ENCODE measurements around the gene MSI2. TPM values are rescaled to one million over a fixed set of nuclear protein-coding genes. Genes with fewer than 3 reads are reported as not detected.
A peak's percentile ranks its signal among the peaks of the same experiment; 100 is the strongest.

Gene MSI2
- total RNA-seq, 1 donor from 2014 or later = 96.8 TPM

DNA sequence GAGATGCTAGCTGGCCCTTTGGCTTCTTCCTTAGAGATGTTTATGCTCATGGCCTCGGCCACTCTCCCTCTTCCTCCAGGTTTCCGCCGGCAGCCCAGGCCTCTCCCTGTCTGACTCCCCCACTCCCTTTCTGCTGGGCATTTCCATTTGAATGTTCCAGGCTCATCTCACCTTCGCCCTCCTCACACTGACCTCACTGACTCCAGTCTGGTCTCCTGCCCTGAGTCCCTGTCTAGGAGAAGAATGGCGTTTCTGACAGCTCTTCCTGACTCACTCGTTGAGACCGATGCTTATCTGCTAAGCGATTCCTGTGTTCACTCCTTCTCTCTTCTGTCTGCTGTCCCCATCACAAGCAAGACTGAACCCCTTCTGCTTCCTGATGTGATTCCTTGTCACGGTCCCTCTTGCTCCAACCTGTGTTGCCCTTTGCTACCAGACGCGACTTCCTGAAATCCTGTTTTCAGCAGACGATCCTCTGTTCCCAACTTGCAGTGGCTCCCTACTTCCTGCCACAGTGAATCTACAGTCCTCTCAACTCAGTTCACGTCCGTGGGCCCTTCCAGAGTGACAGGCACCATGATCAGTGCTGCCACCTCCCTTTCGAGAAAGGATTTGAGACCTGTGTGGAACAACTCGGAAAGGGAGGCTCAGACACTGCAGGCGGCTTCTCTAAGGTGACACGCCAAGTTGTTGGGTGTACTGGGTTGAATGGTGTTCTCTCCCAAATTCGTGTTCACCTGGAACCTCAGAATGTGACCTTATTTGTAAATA is 176.4 kb downstream of the MSI2 start:
- ATAC-seq (peak; percentile 29), DNase-seq (ENCODE audit: missing footprints) (peak; percentile 42)
- intact Hi-C loops (cut with DNase I) = no loop called here

GRCh38 chr17:57433452-57433851 is 177.1 kb downstream of the MSI2 start:
- ATAC-seq (no peak), DNase-seq (ENCODE audit: missing footprints) (peak; percentile 37)
- intact Hi-C loops (cut with DNase I) = no loop called here

GRCh38 chr17:57434361-57434760 is 178.0 kb downstream of the MSI2 start:
- ATAC-seq = no peak
- no peak for DNase-seq (ENCODE audit: missing footprints)
- intact Hi-C loops (cut with DNase I) = no loop called here

- intact Hi-C loops (cut with DNase I) = no loop called here
- DNase-seq (ENCODE audit: missing footprints) (peak; percentile 37), ATAC-seq (no peak)
Measured at GRCh38 chr17:57436565-57436964, 180.2 kb downstream of the MSI2 start.

GRCh38 chr17:57438066-57438731 is 181.9 kb downstream of the MSI2 start:
- intact Hi-C loops (cut with DNase I) = no loop called here
- ATAC-seq (no peak), DNase-seq (ENCODE audit: missing footprints) (peak; percentile 20)

- ATAC-seq = no peak
- intact Hi-C loops (cut with DNase I) = loop anchor here (5.0 to 10.0 kb wide), 2 partner anchors 197 to 225 kb away; no protein-coding TSS in a partner anchor
- no peak for DNase-seq (ENCODE audit: missing footprints)
Measured at GRCh38 chr17:57439651-57440050, 183.3 kb downstream of the MSI2 start.

GRCh38 chr17:57440522-57441269 is 184.4 kb downstream of the MSI2 start:
- intact Hi-C loops (cut with DNase I) = loop anchor here (5.0 to 10.0 kb wide), 2 partner anchors 198 to 224 kb away; no protein-coding TSS in a partner anchor

DNA sequence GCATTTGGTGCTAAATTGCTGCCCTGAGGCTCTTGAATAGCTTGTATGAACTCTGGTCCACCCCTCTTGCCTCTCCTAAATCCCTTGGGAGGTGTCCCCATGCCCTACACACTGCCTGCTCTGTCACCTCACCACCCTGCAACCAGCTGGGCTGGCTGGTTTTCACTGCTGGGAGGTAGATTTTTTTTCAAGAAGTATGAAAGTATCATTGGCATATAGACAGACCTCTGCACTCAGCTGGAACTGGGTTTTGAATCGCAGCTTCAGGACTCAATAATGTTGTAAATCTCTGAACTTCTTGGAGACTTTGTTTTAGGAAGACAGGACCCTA is 184.9 kb downstream of the MSI2 start:
- intact Hi-C loops (cut with DNase I) = loop anchor here (5.0 to 10.0 kb wide), 2 partner anchors 199 to 224 kb away; no protein-coding TSS in a partner anchor
- ATAC-seq = no peak
- peak; percentile 33 for DNase-seq (ENCODE audit: missing footprints)

More at GRCh38 chr17:57440522-57441269, 184.4 kb downstream of the MSI2 start:
- ATAC-seq (peak; percentile 77), DNase-seq (ENCODE audit: missing footprints) (peak; percentile 74)

DNA sequence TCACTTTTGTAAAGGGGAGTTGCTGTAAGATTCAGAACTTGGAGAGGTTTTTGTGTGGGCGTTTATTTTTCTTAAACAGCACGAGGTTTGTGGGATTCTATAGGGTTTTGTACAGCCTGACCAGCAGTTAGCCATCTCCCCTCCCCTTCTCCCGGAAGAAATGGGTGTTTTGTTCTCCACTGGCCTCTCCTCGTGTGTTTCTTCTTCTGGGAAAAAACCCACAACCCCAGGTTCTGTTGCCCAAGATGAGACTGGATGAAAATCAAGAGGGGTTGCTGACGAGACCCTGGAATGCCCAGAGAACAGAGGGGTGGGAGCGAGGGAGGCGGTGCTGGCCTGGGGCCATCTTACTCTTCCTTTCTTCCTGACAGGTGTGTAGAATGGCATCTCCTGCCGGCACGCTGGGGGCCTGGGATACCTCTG is 186.1 kb downstream of the MSI2 start:
- intact Hi-C loops (cut with DNase I) = loop anchor here (5.0 to 10.0 kb wide), 2 partner anchors 200 to 222 kb away; no protein-coding TSS in a partner anchor
- DNase-seq (ENCODE audit: missing footprints) (no peak), ATAC-seq (no peak)

- intact Hi-C loops (cut with DNase I) = loop anchor here (5.0 to 10.0 kb wide), 2 partner anchors 201 to 222 kb away; no protein-coding TSS in a partner anchor
- peak; percentile 24 for ATAC-seq
- peak; percentile 65 for DNase-seq (ENCODE audit: missing footprints)
Measured at GRCh38 chr17:57442914-57443571, 186.7 kb downstream of the MSI2 start.

DNA sequence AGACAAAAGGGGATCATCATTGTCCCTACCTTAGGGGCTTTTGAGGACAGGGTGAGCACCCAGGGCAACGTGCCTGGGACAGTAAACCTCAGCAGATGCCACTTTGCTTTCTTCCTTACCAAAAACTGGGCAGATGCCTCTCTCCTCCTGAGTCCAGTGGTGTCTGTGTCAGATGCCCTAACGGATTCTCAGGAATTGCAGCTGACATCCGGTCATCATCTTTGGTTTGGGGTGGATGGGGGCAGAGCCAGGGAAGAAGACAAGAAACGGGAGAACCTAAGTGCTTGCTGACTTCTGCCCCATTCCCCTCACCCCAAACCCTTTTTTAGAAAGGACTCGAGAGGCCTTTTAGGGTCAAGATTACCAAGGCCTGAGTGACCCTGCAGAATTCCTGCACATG is 187.5 kb downstream of the MSI2 start:
- intact Hi-C loops (cut with DNase I) = loop anchor here (5.0 to 10.0 kb wide), 2 partner anchors 201 to 221 kb away; no protein-coding TSS in a partner anchor
- DNase-seq (ENCODE audit: missing footprints) (no peak), ATAC-seq (no peak)

DNA sequence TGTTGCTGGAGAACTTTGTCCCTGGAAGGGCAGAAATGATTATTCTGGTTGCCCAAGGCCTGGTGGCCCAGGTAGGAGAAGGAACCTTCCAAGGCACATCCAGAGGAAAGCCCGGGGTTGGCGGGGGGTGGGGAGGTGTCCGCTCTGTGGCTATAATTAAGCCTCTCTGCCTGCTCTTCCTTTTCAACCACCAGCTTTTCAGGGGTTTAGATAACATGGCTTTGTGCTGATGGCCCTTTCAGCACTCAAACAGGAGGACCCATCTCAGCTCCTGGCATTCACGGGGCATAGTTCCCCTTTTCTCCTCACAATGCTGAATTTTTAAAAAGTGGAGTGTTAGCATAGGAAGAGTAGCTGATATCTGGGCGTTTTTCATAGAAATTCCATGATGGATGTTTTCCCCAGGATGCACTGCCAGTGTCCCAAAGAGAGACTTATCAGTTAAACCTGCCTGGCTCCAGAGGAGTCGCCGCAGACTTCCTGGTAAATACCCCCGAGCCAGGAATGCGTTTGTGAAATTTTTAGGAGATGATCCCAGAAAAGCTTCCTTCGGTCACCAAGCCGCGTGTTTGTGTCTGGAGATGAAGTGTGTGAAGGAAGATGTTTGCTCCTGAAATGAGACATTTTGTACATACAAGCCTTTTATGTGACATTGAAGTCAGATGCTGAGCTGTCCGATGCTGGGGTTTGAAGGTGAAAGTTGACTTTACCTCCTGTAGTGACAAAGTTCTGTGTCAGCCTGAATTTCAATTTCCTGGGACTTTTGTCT is 188.5 kb downstream of the MSI2 start:
- intact Hi-C loops (cut with DNase I) = loop anchor here (5.0 to 10.0 kb wide), 2 partner anchors 203 to 220 kb away; no protein-coding TSS in a partner anchor
- DNase-seq (ENCODE audit: missing footprints) (peak; percentile 23), ATAC-seq (no peak)

GRCh38 chr17:57445772-57446472 is 189.6 kb downstream of the MSI2 start:
- peak; percentile 27 for DNase-seq (ENCODE audit: missing footprints)
- ATAC-seq = no peak
- intact Hi-C loops (cut with DNase I) = loop anchor here (10.0 kb wide), 1 partner anchor 219 kb away; no protein-coding TSS in a partner anchor

DNA sequence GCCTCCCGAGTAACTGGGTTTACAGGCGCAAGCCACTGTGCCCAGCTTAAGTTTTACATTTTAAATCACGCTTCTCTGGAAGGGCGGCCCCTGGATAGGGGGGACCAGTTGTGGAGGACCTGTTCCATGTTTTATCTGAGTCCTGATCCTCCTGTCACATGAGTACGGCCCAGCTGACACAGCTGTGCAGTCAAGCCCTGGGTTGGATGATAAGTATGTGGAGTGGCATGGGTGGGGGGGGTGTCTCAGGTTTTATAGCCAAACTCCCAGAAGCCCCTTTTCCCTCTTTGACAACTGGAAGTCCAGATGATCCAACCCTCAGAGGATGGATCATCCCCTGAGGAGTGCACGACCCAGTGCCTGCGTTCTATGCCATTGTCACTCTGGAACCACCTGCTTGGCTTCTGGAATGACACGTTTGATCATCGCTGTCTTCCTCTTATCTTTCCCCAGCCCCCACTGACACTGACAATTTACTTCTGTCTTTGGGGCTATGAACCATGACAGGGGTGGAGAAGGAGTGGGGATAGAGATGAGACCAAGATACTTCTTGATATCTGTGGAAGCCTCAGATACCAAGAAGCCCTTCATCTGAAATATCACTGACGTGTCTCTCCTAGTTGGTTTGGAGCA is 191.2 kb downstream of the MSI2 start:
- no peak for ATAC-seq
- intact Hi-C loops (cut with DNase I) = loop anchor here (10.0 kb wide), 1 partner anchor 217 kb away; no protein-coding TSS in a partner anchor
- peak; percentile 31 for DNase-seq (ENCODE audit: missing footprints)

- intact Hi-C loops (cut with DNase I) = loop anchor here (10.0 kb wide), 1 partner anchor 217 kb away; no protein-coding TSS in a partner anchor
- ATAC-seq (no peak), DNase-seq (ENCODE audit: missing footprints) (no peak)
Measured at GRCh38 chr17:57447990-57448758, 191.9 kb downstream of the MSI2 start.

DNA sequence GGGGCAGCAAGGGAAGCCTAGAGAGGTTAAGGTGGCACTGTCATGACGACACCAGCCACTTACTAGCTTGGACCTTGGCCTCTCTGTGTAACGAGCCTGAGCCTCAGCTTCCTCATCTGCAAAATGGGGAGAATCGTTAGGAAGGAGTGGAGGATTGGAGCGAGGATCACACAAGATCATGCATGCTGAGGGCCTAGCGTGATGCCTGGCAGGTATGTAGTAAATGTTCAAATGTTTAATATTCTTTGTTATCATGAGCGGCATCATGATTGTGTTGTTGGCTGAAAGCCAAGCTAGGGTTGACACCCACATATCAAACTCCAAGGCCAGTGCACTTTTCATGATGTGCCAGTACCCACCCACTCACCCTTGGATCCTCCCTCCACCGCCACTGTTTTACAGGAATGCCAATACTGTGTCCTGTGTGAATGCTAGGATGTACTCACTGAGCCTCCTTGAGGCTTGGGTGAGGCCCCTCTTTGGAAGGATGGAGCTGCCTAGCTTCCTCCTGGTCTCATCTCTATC is 192.5 kb downstream of the MSI2 start:
- intact Hi-C loops (cut with DNase I) = loop anchor here (10.0 kb wide), 1 partner anchor 216 kb away; no protein-coding TSS in a partner anchor
- DNase-seq (ENCODE audit: missing footprints) (no peak), ATAC-seq (no peak)

All from Right ventricle myocardium inferior (tissue), 1 donor.